ENCODE results near the gene ST8SIA5.
"Not testable (repeated sequence)": the region's sequence is repeated elsewhere in the genome, so short reads cannot be mapped to it uniquely, and the experiment has no call there.

Gene ST8SIA5, protein sequence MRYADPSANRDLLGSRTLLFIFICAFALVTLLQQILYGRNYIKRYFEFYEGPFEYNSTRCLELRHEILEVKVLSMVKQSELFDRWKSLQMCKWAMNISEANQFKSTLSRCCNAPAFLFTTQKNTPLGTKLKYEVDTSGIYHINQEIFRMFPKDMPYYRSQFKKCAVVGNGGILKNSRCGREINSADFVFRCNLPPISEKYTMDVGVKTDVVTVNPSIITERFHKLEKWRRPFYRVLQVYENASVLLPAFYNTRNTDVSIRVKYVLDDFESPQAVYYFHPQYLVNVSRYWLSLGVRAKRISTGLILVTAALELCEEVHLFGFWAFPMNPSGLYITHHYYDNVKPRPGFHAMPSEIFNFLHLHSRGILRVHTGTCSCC

DNA sequence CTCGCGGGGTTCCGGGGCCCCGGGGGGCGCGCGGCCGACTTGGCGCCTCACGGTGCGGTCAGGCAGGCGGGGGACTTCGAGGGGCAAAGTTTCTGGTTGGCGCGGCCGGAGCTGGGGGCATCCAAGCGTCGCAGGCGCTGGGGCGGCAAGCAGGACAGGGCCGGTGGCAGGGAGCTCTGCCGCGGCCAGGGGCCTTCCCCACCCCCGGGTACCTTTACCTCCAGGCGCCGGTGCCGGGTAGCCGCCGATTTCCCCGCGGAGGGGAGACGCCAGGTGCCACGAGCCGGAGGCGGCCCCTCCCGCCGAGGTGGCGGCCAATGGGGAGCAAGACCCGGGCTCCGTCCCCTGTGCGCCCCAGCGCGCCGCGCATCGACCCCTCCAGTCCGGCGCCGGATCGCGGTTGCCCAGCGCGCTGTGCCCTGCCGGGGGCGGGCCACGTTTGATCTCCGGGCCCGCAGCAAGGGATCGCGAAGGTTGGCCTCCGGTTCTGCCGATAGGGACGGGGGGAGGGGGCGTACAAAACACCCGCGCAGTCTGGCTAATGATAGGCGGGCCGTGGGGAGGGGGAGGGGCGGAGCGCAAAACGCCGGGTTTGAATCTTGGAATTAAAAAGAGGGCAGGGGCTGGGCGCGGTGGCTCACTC, at the start of gene ST8SIA5:
Gene ST8SIA5 (minus strand): TSS at position 495 of the 643 bp plus-strand sequence. CDS start 545 bp downstream, outside the sequence.
- no peak for DNase-seq (ENCODE audit: low read depth in 2 of 2)

DNA sequence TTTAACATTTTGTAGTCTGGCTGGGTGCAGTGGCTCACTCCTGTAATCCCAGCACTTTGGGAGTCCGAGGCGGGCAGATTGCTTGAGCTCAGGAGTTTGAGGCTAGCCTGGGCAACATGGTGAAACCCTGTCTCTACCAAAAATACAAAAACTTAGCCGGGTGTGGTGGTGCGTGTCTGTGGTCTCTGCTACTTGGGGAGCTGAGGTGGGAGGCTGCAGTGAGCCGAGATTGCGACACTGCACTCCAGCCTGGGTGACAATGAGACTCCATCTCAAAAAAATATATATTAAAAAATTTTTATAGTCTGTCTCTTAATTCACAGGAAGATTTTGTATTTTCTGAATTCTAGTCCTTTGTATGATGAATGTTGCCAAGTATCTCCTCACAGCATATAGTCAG, 39.1 kb upstream of the ST8SIA5 start:
- DNase-seq (ENCODE audit: low read depth in 2 of 2) = not testable (repeated sequence)

DNA sequence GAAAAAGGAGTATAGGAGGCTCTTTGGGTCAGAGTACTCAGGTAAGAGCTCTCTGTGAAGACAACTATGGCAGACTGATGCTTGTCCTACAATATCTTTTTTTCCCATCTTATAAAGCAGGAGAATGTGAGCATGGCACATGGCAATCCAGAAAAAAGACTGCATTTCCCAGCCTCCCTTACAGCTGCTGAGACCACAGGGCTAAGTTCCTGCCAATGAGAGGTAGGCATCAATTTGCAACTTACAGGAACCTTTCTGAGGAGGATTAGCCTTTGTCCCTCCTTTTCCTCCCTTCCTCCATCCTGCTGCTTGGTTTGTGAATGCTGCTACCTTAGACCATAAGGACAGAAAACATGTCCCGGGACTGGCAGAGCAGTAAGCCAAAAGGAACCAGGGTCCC, 37.8 kb upstream of the ST8SIA5 start:
- no peak for DNase-seq (ENCODE audit: low read depth in 2 of 2)

DNA sequence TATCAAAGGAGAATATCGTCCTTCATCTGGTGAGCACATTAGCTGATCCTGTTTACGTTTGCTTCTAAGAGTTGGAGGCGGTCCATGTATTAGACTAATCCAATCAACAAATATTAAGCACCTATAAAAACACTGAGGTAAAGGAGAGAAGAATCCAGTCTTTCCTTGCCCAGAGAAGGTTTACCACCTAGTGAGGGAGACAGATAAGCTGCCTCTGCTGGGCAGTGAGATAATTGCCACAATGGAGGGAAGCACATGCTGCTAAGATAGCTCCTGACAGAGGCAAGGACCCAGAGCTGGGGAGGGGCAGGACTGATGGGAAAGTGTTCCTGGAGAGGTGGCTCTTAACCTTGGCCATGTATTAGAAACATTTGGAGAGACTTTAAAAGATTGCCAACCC, 36.7 kb upstream of the ST8SIA5 start:
- no peak for DNase-seq (ENCODE audit: low read depth in 2 of 2)

DNA sequence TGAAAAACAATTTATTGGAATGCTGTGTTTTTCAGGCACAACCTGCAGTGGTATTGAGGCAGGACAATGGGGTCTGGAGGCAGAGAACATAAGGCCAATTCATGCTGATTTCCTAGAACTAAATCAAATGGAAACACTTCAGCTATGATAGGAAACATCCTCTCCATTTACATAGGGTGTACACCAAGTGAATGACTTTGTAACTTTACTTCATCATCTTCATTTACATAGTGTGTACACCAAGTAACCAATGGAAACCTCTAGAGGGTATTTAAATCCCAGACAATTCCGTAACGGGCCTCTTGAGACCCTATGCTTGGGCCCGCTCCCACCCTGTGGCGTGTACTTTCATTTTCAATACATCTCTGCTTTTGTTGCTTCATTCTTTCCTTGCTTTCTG, 32.2 kb upstream of the ST8SIA5 start:
- no peak for DNase-seq (ENCODE audit: low read depth in 2 of 2)

DNA sequence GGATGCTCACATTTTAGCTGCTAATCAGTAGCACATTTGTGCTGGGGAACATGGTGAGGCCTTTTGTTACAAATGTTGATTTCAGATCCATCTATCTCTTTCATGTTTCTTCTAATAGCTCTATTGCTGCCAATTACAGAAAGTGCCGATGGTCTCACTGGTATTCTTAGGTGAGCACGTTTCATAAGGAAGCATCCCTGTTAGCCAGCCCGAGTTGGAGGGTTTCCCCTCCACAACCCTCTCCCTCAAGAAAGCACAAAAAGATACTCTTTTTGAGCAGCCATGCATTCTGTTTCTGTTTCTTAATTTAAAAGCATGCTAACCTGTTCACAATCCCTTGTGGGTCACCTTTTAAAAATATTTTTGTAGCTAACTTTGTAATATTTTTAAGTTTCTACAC, 30.8 kb upstream of the ST8SIA5 start:
- no peak for DNase-seq (ENCODE audit: low read depth in 2 of 2)

DNA sequence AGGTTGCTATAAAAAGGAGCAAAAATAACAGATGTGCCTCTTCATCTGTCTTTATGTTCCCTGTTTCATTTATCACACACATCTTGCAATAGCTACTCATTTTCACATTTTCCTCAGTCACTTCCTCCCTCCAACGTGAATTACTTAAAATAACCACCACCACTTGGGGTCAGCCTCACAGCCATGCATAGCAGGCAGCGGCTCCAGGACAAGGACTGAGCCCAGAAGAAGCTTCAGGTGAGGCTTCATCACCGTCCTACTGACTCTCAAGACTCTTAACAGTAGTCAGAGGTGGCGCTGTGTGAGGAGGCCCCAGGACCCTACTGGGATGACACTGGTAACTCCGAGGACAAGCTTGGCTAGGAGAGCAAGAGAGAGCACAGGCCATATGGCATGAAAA, 15.5 kb upstream of the ST8SIA5 start:
- DNase-seq (ENCODE audit: low read depth in 2 of 2) = no peak

DNA sequence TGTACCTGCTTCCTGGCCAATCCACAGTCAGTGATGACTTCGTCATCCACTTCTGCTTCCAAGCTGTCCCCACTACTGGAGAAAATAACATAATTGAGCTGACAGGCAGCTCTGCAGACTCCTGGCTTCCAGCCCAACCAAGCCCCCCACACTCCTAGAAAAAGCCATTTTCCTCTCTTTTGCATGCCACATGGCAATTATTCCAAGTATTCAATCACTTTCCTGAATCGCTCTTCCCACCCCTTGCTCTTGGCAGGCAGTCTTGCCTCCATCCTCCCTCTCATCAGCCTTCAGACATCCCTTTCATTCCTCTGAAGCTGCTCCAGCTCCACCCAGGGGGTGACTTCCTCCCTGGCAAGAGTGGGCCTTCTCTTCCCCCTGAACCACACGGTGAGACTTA, 14.3 kb upstream of the ST8SIA5 start:
- no peak for DNase-seq (ENCODE audit: low read depth in 2 of 2)

DNA sequence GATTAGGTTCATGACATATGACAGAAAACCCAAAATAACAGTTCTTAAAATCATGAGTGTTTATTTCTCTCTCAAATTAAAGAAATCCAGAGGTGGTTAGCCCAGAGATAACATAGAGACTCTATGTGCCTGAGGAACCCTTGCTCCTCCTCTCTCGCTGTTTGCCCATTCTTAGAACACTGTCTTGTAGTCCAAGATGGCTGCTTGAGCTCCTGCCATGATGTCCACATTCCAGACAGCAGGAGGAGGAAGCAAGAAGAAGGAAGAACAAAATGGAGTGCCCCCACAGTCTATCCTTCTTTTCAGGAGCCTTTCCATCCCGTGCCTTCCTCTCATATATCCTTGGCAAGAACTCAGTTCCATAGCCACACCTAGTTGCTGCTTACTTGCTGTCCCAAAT, 13.9 kb upstream of the ST8SIA5 start:
- no peak for DNase-seq (ENCODE audit: low read depth in 2 of 2)

DNA sequence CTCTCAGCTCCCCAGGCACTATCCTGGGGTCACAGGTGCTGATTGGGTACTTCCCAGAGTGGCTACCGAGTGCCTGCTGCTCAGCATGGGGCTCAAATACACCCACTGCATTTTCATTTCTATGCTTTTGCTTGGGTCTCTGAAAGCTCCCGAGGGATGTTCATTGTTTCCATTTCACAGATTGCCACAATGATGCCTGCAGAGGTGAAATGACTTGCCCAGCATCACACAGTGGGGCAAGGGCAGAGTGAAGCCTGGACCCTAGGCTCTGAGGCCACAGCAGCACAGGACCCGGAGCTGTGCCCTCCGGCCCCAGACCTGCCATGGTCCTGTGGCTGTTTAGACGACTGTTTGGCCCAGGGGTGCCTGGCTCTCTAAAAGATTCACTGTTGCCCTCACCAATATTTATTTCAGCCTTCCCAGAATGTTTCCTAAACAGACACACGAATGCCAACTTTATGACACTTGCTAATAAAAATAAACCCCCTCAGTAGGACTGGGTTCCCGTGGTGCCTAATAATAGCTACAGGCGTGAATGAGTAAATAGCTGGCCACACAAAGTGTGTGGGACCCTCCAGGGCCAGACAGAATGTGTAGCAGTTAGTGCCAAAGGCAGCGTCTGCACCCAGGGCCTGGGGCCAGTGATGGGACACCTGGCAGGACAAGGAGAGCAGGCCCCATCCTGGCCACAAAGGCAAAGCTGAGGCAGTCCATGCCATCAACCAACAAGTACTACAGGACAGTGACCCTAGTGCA, 11.5 kb upstream of the ST8SIA5 start:
- DNase-seq (ENCODE audit: low read depth in 2 of 2) = no peak

DNA sequence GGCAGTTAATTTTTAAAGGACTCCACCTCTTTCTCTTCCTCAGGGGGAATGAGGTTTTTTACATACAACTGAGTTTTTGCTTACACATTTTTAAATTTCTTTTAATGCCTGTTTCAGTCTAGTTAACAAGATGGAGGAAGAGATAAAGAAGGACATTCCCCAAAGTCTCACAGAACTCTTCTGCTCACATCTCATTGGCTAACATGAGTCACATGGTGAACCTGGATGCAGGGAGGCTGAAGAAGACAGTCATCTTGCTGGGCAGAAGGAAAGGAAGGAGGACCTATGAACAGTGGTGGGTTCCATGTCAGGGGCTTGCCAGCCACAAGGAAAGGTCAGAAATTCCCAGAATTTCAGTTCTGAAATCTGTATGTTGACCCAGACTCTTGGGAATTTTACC, 10.4 kb upstream of the ST8SIA5 start:
- no peak for DNase-seq (ENCODE audit: low read depth in 2 of 2)

DNA sequence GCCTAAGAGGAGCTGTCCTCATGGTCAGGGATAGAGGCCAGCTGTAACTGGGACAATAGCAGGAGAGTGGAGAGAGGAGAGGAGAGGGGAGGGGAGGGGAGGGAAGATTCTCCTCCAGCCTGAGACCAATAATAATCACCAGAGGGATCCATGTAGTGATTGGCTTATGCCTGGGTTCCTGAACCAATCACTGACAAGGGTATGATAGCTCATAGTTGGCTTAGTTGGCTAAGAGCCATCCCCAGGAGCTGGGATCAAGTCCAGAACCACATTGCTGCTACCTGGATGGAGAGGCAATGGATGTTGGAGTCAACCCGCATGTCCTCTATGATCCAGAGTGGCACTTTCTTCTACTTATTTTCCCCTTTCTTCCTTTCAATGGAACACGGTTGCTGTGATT, 7.7 kb upstream of the ST8SIA5 start:
- no peak for DNase-seq (ENCODE audit: low read depth in 2 of 2)

DNA sequence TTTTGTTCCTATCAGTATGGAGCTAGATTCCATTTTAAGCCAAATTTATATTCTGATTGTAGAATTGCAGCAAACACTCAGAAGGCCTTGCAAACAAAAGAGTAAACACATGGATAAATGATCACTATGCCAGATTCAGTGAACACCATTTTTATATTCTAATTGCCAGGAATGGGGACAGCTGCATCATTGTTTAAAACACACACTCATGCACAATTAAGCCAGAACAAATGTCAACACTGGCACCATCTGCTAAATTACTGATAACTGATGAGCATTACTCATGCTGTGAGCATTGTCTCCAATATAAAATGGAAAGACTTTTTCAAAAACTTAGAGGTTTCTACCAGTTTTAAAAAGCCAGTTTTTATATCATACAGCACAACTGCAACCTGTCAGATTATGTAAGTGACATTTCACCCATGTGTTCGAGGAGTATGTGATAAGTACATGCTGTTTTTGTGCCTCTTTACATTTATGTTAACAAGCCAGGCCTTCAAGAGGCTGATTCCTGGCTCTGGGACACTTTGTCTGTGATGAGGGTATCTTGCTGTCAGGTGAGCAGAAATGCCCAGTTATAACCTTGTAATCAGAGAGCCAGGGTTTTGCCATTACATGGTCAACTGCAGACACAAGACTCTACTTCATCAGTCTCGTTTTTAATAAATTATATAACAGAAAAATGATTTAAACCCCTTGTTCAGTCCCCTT, 4.4 kb upstream of the ST8SIA5 start:
- DNase-seq (ENCODE audit: low read depth in 2 of 2) = no peak

DNA sequence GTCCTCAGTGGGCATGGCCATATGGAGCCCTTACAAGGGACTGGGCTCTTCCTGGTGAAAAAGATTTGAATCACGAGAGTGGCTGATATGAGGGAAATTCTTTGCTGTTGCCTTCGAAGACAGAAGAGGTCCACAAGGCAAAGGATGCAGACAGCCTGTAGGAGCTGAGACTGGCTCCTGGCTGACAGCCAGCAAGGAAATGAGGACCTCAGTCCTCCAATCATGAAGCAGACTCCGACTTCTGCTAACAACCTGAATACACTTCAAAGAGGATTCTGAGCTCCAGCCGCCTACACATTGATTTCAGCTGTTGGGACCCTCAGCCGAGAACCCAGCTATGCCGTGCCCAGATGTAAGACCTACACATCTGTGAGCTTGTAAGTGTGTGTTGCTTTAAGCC, 3.0 kb upstream of the ST8SIA5 start:
- no peak for DNase-seq (ENCODE audit: low read depth in 2 of 2)

DNA sequence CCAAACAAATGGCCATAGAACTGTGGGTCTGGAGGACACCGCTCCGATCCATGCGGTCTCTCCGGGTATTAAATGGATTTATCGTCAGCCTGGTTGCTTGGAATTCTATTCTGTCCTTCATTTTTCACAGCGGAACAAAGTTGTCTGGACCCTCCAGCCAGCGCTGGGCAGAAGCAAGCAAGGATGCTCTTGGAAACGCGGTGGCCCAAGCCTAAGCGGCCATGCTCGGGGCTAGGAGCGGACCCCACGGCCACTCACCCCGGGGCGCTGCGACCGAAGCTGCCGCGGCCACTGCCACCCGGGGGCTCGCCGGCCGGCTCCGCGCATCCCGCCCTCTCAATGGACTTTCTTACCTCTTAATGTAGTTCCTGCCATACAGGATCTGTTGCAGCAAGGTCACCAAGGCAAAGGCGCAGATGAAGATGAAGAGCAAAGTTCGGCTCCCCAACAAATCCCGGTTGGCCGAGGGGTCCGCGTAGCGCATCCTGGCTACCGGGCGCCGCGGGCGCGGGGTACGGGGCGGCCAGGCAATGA, 761 bp downstream of the ST8SIA5 start:
- DNase-seq (ENCODE audit: low read depth in 2 of 2) = no peak

DNA sequence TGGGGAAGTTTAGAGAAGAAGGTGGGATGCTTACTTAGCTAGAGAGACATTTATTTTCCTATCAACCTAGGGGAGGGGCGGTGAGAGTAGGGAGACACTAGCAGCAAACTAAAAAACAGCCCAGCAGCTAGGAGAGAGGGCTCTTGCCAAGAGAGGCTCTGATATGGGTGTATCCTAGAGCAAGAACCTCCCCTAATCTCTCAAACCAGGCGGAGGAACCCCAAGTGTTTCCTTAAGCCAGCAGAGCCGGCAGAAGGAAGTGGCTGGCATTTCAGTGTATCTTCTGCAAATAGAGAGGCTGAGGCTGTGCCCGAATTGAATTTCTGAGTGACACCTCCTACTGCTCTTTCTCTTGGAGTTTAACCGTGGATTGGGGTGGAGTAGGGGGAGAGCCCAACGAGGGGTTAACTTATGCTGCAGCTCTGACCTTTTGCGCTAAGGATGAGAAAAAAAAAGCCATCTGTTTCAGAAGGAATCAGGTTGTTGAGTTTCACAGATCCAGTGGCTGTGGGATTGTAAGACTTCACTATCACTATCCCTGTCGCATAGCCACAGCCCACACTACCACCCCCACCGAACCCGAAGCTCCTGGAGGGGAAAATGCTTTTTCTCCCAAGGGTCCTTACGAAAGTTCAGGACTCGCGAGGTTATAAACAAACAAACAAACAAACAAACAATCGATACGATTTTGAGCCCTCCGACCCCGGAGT, 1.4 kb downstream of the ST8SIA5 start:
- DNase-seq (ENCODE audit: low read depth in 2 of 2) = no peak

DNA sequence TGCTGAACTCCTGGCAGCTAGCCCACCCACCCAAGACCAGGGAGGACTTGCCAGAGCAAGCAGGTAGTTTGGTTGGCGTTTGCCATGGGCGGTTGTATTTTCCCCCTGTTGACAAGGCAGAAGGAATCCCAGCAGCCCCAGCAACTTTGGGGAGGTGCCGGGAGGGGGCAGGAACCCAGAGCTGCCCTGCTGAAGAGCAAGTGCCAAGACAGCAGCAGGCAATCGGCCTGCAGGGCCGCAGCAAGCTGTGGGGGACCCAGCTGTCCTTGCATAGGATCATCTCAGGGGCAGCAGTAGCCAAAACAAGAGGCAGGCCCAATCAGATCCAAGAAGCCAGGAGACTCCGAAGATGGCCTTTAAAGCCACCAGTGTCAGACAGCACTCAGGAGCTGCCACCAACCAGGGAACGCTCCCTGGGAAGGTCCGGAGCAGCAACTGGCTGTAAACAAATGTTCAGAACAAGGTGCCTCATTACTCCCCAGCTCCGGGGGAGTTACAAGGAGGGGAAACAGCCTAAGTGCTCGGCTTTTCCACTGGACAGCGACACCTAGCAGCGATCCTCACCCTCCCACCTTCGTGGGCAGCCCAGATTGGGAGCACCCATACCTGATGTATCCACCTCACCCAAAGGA, 2.1 kb downstream of the ST8SIA5 start:
- DNase-seq (ENCODE audit: low read depth in 2 of 2) = no peak

DNA sequence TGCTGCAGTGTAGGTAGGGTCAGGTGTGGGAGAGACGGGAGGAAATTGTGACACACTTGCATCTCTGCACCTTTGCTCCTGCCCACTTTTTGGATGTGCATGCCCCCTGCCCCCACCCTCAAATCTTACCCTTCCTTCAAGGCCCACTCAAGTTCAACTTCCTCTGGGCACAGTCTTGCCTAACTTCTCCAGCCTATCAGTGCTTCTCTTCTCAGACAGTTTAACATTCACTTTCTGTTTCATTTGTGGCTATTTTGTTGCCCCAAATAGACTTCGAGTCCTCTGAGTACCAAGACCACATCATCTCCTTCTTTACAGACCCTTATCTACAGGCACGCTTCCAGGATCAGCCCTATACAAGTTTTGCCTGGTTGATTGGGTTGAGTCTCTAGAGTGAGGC, 2.7 kb downstream of the ST8SIA5 start:
- DNase-seq (ENCODE audit: low read depth in 2 of 2) = no peak

DNA sequence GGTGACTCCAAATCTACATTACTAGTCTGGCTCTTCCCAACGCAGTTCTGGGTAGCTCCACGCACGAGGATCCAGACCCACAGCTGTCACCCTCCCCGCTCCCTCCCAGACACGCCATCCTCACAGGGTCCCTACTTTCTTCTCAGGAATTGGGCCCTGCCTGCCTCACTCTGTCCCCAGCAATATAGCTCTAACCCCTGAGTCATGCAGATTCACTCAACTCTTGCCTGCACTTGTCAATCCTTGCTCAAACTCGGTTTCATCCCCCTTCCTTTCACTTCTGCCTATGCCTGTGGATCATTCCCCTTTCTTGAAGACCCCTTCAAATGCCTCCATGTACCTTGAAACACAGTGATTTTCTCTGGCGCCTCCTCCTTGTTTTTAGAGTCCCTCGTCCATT, 5.0 kb downstream of the ST8SIA5 start:
- DNase-seq (ENCODE audit: low read depth in 2 of 2) = no peak

DNA sequence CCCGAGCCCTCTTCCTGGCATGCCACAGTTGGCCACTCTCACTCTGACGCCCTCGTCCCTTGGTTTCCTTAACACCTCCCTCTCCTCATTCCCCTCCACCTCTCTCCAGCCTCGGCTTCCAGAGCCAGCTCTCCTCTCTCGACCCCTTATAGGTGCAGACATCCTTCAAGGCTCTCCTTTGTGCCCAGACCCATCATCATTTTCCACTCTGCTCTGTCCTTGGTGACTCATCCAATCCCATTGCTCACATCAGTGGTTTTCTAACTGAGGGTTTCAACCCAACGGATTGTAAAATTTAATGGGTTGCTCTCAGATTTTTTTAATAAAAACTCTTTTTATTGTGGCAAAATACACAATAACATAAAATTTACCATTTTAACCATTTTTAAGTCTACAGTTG, 6.2 kb downstream of the ST8SIA5 start:
- no peak for DNase-seq (ENCODE audit: low read depth in 2 of 2)

DNA sequence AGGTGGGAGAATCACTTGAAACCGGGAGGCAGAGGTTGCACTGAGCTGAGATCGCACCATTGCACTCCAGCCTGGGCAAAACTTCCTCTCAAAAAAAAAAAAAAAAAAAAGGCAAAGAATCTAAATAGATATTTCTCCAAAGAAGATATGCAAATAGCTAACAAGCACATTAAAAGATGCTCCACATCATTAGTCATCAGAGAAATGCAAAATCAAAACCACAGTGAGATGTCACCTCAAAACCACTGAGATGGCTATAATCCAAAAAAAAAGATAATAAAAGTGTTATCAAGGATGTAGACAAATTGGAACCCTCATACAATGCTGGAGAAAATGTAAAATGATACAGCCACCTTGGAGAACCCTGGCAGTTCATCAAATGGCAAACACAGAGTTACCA, 8.4 kb downstream of the ST8SIA5 start:
- DNase-seq (ENCODE audit: low read depth in 2 of 2) = no peak

All from stimulated activated CD8-positive, alpha-beta memory T cell treated with anti-CD3 and anti-CD28 coated beads, Interleukin-15, amount 100 ng/mL, for 4 hours (primary cell).